HG03196 (cell line): Measurements from ENCODE around the gene TGFBRAP1.

Experiments
- ATAC-seq: cut with Tn5 transposase; IDR thresholded peaks from one replicate; pipeline ENCODE4 v1.9.1; 2021; ENCODE audit not compliant: unreplicated experiment

TGFBRAP1 gene

GRCh38 chr2:105243961-105244360 lies 85.6 kb downstream of the TGFBRAP1 start:
- ATAC-seq, result no peak

- ATAC-seq, result no peak
Observed at GRCh38 chr2:105242286-105242993, 87.1 kb downstream of the TGFBRAP1 start.

- no peak for ATAC-seq
Observed at GRCh38 chr2:105241443-105241842, 88.1 kb downstream of the TGFBRAP1 start, which contains the start of gene GPR45. GPR45 (plus strand) TSS chr2:105241743; CDS start chr2:105241859, 116 bp downstream.

DNA sequence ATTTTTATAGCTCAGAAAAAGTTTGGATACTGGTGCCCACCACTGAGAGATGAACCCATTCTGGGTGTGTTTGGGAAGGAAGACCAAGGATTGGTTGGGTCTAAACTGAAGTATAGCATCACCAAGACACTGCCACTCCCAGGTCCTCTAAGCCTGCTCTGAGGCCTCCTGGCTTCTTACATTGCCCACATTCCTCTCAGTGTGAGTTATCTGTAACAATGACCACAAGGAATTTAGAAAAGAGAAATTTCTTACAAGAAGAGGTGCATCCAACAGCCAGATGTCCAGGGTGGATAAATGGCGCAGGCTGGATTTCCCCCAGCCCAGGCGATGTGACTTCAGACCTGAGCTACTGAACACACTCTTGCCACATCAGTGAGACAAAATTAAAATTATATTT lies 89.6 kb downstream of the TGFBRAP1 start:
- ATAC-seq, result no peak

GRCh38 chr2:105238664-105239240 lies 90.8 kb downstream of the TGFBRAP1 start:
- no peak for ATAC-seq

DNA sequence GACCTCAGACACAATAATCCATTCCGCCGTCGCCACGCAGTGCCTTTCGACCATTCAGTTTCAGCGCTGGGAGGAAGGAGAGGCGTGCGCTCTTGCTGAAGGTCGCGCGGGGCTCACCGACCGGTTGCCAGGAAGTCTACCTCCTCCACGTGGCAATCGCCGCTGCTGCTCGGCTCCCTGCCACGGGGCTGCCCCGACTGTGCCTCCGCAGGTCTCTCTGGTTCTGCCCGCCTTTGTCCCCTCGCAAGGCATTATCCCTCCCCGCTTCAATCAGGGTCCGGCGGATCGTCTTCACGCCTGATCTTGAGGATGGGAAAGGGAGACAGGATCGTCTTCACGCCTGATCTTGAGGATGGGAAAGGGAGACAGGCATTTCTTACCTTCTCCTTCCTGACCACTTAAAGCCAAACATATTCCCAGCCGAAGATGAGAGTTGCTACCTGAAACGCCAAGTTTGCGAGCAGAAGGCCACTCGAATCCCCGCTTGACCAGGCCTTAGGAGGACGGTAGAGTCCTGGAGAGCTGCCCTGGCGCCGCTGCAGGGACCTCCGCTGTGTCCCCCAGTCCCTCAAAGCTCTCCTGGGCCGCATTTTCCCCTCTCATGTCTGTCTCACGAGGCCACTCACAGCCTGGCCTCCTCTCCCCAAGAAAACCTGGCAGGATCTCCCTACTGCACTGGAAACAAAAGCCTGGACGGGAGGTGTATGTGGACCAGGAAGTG lies 92.3 kb downstream of the TGFBRAP1 start:
- ATAC-seq, result no peak

DNA sequence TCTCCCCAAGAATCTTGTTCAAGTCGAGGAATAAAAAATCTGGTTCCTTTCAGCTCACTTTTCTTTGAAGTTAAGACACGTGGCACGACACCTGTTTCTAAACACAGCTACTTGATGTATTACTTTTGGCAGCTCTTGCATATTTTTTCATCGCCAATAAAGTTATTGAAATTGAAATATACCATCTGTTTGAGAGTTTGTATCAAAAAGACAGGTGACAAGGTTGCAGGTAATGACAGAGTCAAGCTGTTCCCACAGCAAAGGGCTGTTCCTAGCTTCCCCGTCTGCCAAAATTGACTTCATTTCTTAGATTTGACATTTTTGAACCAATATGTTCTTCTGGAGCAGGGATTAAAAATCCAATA lies 93.5 kb downstream of the TGFBRAP1 start:
- ATAC-seq, result no peak

- peak; percentile 57 for ATAC-seq
Observed at GRCh38 chr2:105235388-105236059, 94.0 kb downstream of the TGFBRAP1 start.

DNA sequence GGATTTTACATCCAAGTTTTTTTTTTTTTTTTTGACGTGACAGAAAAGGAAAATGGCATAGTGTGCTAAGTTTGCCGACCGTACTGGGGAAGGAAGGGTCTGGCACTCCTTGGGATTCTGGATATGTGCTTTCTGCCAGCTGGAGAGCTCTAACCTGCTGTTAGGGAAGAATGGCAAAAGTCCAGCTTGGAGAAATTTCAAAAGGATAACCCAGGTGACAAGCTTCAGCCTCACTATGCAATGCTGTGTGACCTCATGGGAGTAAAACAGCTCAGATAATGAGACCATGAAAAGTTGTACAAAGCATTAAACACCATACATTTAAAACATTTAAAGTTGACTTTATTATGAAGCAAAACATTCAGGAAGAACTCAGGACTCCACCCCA lies 98.3 kb downstream of the TGFBRAP1 start:
- ATAC-seq, result no peak

DNA sequence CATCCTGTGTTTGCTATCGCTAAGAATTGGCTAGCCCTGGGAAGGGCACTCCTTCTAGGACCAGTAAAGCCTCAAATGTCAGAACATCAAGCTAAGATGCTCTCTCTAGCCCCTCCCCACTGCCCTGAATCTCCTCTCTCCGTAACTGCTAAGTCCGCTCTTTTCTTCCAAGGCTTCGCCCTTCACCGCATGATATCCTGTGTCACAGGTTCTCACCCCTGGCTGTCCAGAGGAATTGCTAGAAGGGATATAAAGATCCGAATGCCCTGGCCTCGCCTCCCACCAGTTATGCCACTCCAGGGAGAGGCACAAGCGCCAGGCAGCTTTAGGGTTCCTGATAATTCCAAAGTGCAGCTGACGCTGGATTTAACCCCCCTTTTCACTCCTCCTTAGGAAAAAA lies 105.1 kb downstream of the TGFBRAP1 start:
- no peak for ATAC-seq

DNA sequence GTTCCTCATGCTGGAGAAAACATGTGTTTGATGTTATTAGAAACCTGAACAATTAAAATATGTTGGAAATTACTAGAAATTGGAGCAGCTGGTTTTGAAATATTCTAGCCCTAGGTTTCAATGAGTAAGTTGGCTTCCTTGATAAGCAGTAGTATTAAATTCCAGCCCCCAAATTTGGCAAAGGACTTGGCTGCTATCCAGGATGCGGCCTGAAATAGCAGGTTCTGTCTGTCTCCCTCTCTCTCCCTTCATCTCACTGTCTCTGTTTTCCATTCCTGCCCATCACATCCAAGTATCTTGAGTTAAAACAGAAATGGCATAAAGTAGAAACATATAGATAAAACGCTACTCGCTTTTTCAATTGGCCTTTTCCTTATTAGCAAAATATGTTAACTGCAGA lies 108.9 kb downstream of the TGFBRAP1 start:
- no peak for ATAC-seq

GRCh38 chr2:105215586-105216192 lies 113.8 kb downstream of the TGFBRAP1 start:
- ATAC-seq, result no peak
